GM18870 (cell line): Measurements from ENCODE around the gene ASCC2.
"Not testable (repeated sequence)": the region's sequence is repeated elsewhere in the genome, so short reads cannot be mapped to it uniquely, and the experiment has no call there.

Source experiments
- ATAC-seq: cut with Tn5 transposase; IDR thresholded peaks from one replicate; pipeline ENCODE4 v1.9.1; 2021; ENCODE audit warnings: moderate library complexity; ENCODE audit not compliant: unreplicated experiment

The ASCC2 gene

GRCh38 chr22:29758068-29758622, 79.9 kb downstream of the ASCC2 start:
- no peak for ATAC-seq

DNA sequence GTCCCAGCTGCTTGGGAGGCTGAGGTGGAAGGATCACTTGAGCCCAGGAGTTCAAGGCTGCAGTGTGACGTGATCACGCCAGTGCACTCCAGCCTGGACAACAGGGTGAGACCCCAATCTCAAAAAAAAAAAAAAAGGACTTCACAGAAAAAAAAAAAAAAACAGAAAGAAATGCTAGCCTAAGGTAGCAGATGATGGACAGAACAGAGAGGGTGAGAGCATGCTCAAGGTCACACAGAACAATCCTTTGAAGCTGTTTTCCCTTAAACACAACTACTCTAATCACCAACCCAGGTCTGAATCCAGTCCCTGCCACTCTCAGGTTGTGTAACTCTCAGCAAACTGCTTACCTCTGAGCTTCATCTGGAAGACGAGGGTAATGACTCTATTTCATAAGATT, 81.0 kb downstream of the ASCC2 start:
- no peak for ATAC-seq

DNA sequence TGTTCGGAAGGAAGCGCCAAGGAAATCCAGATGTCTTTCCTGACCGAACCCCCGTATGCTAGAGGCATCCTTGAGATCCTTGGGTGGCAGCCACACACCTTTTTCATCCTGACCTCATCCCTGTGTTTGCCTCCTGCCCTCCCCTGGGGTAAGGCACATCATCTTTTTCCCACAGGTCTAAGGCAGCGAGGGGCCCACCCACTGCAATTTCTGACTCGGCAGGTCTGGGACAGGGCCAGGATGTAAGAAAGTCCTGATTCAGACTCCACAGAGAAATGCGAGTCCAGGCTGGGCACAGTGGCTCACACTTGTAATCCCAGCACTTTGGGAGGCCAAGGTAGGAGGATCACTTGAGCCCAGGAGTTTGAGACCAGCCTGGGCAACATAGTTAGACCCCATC, 81.7 kb downstream of the ASCC2 start:
- no peak for ATAC-seq

GRCh38 chr22:29755889-29756288, 82.2 kb downstream of the ASCC2 start:
- no peak for ATAC-seq

DNA sequence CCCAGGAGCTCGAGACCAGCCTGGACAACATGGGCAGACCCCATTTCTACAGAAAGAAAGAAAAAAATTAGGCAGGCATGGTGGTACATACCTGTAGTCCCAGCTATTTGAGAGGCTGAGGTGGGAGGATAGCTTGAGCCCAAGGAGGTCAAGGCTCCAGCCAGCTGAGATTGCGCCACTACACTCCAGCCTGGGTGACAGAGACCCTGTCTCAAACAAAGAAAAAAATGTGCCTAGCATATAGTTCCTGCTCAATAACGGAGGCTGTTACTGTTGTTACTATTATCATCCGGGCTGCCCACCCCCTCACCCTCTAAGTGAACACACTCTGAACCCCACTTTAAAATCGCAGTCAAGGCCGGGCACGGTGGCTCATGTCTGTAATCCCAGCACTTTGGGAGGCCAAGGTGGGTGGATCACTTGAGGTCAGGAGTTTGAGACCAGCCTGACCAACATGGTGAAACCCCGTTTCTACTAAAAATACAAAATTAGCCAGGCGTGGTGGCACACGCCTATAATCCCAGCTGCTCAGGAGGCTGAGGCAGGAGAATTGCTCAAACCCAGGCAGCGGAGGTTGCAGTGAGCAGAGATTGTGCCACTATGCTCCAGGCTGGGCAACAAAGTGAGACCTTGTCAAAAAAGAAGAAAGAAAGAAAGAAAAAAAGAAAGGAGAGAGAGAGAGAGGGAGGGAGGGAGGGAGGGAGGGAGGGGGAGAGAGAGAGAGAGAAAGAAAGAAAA, 83.2 kb downstream of the ASCC2 start:
- not testable (repeated sequence) for ATAC-seq

GRCh38 chr22:29753808-29754657, 84.0 kb downstream of the ASCC2 start:
- ATAC-seq, result no peak

GRCh38 chr22:29751669-29752068, 86.4 kb downstream of the ASCC2 start:
- ATAC-seq, result no peak

DNA sequence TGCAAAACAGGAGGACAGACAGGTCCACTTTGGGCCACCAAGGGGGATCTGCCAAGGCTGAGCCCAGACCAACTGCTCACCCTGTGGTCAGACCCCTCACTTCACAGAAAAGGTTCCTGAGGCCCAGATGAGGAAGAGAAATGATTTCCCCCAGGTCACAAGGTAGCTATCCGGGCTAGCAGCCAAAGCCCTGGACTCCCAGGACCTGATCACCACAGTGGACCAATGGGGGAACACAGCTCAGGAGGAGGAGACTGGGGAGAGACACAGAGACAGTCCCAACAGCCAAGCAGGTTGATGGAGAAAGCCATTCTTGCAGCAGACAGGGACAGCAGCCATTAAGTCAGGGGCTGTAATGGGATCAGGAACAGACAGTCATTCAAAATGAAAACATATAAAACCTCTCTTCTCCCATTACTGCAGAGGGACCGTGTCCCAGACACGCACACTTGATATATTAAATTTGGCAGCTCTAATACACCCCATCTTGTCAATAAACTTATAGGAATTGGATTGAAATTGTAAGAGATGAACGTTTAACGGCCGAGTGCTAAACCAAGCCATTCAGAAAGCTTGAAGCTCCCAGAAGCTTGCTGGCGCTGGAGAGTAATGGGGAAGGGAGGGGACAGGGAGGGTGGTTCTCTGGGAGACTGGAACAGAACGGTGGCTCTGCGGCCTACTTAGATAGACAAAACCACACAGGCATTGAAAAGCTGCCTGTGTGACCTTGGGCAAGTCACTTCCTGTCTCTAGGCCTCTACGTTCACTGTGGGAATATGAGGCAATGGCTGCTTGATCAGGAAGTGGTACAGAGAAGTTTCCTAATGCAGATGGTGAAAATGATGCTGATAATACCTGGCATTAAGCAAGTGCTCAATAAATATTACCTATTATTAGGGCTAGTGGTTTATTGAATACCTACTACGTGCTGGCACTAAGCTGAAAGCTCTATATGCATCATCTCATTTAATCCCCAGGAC, 87.2 kb downstream of the ASCC2 start:
- ATAC-seq, result no peak

GRCh38 chr22:29750029-29750428, 88.0 kb downstream of the ASCC2 start:
- ATAC-seq, result no peak

DNA sequence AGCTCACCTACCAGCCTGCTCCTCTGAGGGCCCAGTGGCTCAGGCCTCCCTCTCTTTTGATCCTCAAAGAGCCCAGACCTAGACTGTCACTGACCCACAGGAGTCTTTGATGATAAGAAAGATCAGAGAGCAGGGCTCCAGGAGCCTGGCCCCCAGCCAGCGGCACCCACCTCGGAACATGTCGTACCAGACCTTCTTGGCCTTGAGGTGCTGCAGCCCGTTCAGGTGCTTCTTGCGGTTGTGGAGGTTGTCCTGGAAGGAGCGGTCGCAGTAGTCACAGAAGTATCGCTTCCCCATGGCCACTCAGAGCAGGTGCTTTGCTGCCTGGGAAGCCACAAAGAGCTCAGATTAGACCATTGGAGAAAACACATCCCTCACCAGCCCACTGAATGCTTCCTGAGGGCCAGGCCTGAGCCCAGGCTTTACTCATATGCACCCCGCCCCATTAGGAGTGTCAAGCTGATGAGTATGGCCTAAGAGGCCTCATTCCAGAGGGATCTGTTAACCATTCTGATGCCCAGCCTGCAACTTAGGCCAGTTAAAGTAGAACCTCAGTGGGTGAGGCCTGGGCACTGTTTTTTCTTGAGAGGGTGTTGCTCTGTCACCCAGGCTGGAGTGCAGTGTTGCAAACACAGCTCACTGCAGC, 89.7 kb downstream of the ASCC2 start:
- no peak for ATAC-seq

DNA sequence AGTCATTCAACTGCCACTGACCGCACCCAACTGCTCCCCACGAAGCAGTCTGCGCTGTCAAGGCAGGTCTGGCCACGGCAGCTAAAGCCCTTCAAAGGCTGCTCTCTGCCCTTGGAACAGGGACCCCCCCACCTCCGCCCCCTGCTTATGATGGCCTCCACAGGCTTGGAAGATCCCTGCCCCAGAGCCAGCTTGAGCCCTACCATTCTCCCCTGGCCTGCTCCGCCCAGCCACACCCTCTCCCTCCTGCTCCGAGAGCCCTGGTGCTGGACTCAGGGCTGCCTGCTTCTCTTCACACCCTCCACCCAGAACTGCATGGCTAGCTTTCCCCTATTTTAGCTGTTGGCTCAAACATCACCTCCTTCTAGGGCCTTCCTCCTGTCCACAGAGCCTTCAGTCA, 90.2 kb downstream of the ASCC2 start:
- ATAC-seq, result no peak

DNA sequence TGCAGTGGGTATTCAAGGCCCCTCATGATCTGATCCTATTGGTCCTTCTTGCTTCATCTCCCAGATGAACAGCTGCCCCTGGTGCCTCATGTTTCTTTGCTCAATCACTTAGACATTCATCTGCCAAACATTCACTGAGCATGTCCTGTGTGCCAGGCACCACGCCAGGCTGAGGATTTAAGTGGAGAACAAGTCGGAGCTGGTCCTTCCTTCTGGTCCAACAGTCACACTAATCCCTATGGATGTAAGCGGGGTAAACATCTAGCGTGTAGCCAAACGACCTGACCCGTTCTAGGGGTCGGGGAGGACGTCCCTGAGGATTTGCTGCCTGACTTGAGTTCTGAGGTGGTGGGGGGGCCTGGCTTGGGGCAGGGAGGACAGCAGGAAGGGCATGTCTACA, 93.2 kb downstream of the ASCC2 start:
- no peak for ATAC-seq

GRCh38 chr22:29742326-29742725, 95.7 kb downstream of the ASCC2 start:
- ATAC-seq, result no peak

DNA sequence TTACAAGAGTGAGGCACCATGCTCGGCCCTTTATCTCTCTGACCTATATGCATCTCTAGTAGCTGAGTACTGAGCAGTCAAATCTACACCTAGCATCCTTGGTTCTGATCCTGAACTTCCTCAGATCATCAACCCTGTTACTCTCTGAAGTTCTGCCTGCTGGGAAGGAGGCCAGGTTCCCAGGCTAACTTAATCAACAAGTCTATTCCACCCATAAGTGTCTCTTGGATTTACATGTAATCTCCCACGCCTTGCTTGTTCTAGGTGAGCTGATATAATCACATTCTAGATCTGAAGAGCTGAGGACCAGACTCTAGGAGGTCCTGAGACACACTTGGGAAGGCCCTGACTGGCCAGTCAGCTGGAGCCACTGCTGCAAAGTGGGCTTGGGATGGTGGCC, 96.1 kb downstream of the ASCC2 start:
- no peak for ATAC-seq

DNA sequence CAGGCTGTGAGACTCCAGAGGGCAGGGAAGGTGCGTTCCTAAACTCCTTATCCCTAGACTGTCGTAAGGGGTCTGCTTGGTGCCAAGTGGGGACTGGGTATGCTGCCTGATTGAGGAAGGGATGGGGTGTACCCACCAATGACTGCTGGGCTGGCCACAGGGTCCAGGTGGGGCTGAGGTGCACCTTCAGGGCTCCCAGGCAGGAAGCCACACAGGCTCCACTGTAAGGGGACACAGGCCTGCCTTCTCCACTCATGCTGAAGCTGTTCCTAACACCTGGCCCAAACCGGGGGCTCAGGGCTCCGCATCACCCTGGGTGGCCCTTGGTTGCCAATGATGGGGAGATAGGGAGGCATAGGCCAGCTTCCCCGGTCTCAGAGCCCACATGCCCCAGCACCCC, 97.9 kb downstream of the ASCC2 start:
- ATAC-seq, result no peak

DNA sequence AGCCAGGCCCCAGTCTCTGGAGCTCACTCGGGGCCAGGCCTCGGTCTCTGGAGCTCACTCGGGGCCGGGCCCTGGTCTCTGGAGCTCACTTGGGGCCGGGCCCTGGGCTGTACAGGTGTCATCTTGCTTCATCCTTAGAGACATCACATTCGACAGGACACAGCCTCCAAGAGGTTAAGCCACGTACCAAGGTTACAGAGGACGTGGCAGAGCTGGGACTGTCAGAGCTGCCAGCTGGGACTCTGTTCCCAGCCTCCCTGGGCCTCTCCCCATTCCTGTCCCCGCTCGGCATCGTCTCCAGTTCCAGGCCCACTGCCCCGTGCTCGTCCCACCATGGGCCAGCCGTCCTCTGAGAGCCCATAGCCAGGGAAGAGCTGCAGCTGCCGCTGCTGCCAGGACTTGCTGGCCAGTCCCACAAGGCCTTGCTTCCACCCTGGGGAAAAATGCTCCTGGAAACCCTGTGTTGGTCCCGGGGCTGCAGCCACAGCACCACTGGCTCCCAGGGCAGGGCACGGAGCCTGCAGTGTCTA, 98.7 kb downstream of the ASCC2 start:
- no peak for ATAC-seq
